GM19468 (cell line): ENCODE measurements around the gene IL1RAPL1.

Experiments used
- ATAC-seq: cut with Tn5 transposase; IDR thresholded peaks from one replicate; pipeline ENCODE4 v1.9.1; 2021; ENCODE audit warnings: mild to moderate bottlenecking, moderate library complexity, moderate number of reproducible peaks; ENCODE audit not compliant: unreplicated experiment; ENCODE audit errors: extremely low read depth

IL1RAPL1 gene

GRCh38 chrX:29665532-29665931 lies 1078.3 kb downstream of the IL1RAPL1 start:
- no peak for ATAC-seq

DNA sequence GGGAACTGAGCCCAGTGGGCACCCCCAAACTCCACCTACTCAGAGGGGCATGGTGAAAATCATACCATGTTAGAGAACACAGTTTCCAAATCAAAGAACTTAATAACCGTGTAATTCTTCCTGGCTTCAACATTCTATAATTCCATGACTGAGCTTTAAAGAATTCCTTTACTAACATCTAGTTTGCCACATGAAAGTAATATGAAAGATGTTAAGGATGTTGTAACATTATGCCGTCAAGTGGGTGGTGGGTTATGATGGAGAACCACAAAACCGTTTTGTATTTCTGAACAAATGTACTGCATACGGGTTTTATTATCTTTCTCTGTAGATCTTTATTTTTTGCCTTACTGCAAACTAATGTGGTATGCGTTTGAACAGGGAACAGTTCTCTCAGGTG lies 1079.1 kb downstream of the IL1RAPL1 start:
- no peak for ATAC-seq

- no peak for ATAC-seq
These were observed 1084.2 kb downstream of the IL1RAPL1 start for GRCh38 chrX:29671421-29671820.

DNA sequence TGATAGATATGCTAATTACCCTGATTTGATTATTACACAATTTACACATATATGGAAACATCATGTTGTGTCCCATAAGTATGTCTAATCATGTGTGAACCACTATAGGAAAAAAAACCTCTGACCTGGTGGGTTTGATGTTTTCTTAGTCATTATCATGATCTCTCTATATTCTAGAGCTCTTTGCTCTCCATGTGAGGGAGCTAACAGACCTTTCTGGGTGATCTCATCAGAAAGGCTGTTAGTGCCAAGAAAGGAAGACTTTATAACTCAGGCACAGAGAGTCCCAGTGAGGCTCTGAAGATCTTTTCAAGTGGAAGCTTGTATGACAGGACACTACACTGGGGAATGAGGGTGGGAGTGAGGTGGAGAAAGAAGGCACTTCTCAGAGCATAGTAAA lies 1100.4 kb downstream of the IL1RAPL1 start:
- no peak for ATAC-seq

DNA sequence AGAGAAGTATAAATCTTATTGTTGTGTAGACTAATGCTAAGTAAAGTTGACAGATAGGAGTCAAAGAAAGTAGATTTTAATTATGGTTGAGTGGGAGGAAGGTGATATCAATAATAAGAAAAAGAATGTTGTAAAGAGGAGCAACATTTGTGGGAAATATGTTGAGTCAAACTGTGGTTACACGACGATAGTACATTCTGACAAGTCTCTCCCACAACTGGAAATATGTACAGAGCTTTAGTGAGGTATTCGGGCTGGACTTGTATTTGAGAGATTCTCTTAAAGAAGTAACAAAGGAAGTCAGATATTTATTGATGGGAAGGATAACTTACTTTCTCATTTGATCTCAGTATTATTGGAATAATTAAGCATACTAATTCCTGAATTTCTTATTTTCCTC lies 1102.8 kb downstream of the IL1RAPL1 start:
- ATAC-seq = no peak

DNA sequence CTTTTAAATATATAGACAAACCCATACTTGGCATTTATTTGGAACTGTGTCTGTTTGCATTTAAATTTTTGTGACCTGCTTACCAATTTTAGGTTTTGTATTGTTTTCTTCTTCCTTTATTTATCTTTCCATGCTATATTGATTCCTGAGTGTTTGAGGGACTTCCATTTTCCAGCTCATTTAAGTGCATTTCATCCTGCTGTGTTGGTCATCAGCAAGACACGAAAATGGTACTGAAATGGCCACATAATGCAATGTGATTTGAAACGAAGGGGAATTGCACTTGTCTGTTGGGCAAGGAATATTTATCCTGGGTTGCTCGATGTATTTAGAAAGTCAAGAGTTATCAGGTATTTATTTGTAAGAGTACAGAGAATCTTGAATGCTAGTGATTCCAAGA lies 1103.8 kb downstream of the IL1RAPL1 start:
- no peak for ATAC-seq

- no peak for ATAC-seq
These were observed 1106.7 kb downstream of the IL1RAPL1 start for GRCh38 chrX:29693912-29694311.

- no peak for ATAC-seq
These were observed 1112.0 kb downstream of the IL1RAPL1 start for GRCh38 chrX:29699239-29699638.

- ATAC-seq = no peak
These were observed 1119.8 kb downstream of the IL1RAPL1 start for GRCh38 chrX:29707088-29707487.

DNA sequence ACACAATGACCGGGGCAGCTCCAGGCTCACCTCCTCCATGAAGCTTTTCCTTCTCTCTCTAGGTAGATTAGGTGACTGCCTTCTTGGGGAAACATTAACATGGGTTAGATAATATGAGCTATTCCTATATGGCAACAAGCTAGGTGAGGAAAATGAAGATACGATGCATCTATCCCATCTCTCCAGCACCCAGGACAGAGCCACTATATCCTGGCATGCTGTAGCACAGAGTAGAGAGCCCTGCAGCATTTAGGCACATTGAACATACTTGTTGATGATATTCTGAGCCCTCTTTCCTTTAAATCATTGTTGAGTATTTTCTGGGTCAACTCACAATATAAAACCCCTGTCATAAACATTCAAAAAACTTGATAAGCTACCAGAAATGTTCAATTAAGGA lies 1133.9 kb downstream of the IL1RAPL1 start:
- ATAC-seq = no peak

GRCh38 chrX:29724316-29724715 lies 1137.1 kb downstream of the IL1RAPL1 start:
- ATAC-seq = peak; percentile 37

GRCh38 chrX:29726811-29727210 lies 1139.6 kb downstream of the IL1RAPL1 start:
- no peak for ATAC-seq

DNA sequence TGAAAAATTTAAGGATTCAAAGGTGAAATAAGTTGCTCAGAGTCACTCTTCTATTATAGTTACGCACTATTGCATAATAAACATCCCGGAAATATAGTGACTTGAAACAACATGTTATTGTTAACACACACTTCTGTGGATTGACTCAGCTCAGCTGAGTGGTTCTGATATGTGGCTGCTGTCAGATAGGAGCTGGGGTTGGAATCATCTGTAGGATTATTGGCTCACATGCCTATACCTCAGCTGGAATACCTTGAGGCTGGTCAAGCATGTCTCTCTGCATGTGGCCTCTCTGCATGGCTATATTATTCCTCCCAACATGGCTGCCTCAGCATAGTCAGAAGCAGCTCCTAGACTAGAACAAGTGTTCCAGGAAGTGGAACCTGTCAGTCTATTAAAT lies 1141.4 kb downstream of the IL1RAPL1 start:
- no peak for ATAC-seq

GRCh38 chrX:29744966-29745365 lies 1157.7 kb downstream of the IL1RAPL1 start:
- no peak for ATAC-seq

GRCh38 chrX:29746326-29746725 lies 1159.1 kb downstream of the IL1RAPL1 start:
- ATAC-seq = no peak

DNA sequence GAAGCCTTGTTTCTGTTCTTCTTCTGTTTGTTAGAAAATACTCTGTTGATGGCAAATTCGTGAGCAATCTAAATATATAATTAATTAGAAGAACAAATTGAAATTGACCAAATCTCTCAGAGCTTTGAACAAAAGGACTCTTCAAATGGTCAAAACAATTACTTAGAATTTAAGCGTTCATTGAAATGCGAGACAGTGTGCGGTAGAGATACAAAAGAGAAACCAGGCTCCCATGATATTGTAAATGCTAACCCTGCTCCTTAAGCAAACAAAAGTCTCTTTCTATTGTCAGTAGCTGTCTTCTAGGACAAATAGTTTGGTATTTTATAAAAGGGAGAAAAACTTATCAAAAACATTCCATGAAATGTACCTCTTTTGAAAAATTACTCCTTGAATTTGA lies 1174.8 kb downstream of the IL1RAPL1 start:
- no peak for ATAC-seq

DNA sequence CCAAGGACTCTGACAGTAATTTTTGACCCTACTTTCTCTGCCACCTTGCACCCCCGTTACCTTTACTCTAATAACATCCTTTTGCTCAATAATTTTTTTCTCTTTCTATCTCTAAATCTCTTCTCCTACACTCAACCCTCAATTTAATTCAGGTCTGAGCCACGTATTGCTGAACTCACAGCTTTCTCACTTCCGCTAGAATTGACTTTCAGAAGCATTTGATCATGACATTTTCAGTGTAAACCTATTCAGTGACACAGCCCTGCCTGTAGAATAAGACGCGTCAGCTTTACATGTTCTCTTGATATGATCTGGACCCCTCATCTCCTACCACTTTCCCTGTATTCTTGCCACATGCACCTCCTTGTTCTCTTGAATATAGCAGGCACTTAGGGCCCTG lies 1188.6 kb downstream of the IL1RAPL1 start:
- ATAC-seq = no peak

- no peak for ATAC-seq
These were observed 1200.4 kb downstream of the IL1RAPL1 start for GRCh38 chrX:29787656-29788055.

- ATAC-seq = no peak
These were observed 1201.9 kb downstream of the IL1RAPL1 start for GRCh38 chrX:29788991-29789699.

- ATAC-seq = no peak
These were observed 1205.1 kb downstream of the IL1RAPL1 start for GRCh38 chrX:29792335-29792734.

DNA sequence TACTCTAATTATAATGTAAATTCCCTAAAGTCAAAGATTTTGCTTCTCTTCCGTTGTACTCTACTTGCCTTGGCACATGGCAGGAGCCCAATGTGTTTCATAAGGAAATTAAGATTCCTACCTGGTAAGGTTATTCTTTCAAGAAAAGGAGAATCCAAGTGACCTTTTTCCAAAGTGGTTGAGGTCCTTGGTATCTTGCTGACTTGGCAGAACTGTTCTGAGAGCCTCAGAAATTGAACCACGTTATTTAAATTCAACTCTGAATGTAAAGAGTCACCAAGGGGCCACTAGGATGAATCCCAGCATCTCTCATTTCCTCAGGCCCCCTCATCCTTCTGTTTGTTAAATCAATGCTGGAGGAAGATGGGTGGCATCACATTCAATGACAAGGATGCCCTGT lies 1209.9 kb downstream of the IL1RAPL1 start:
- no peak for ATAC-seq

- ATAC-seq = no peak
These were observed 1211.2 kb downstream of the IL1RAPL1 start for GRCh38 chrX:29798469-29798868.
